SU-DHL-6 (cell line): ENCODE measurements around the gene KIFC1.

Experiments
- H2AFZ ChIP-seq: fragments of 200-600 bp; sonication (generic); 2 replicates; pipeline ENCODE4 v1.6.1; 2014; ENCODE audit warnings: low read depth, mild to moderate bottlenecking, moderate library complexity, mixed read lengths, antibody characterized with exemption, low read length; ENCODE audit not compliant: severe bottlenecking
- H3F3A ChIP-seq: fragments of 200-600 bp; shearing (Covaris generic); 2 replicates; pipeline ENCODE4 v1.6.0; 2016; ENCODE audit warnings: antibody characterized with exemption, mild to moderate bottlenecking; ENCODE audit not compliant: insufficient read depth
- H3K27ac ChIP-seq: fragments of 200-600 bp; sonication (generic); 2 replicates; pipeline ENCODE4 v1.5.1; 2016; ENCODE audit warnings: low read depth, mild to moderate bottlenecking, low read length, moderate library complexity, mixed read lengths
- H3K27me3 ChIP-seq: fragments of 200-600 bp; sonication (generic), shearing (Covaris generic); 2 replicates; pipeline ENCODE4 v1.6.0; 2014; ENCODE audit warnings: mild to moderate bottlenecking, low read length
- H3K36me3 ChIP-seq: fragments of 200-600 bp; sonication (generic); 2 replicates; pipeline ENCODE4 v1.6.1; 2014; ENCODE audit warnings: mild to moderate bottlenecking, low read length, mixed read lengths
- H3K4me2 ChIP-seq: fragments of 300-600, 200-600 bp; shearing (Covaris generic), sonication (generic); 2 replicates; pipeline ENCODE4 v1.6.0; 2014; ENCODE audit warnings: low read length, low read depth, mild to moderate bottlenecking; ENCODE audit not compliant: poor library complexity, severe bottlenecking
- H3K4me3 ChIP-seq: fragments of 200-600 bp; sonication (generic); 2 replicates; pipeline ENCODE4 v1.5.1; 2014; ENCODE audit warnings: antibody characterized with exemption, low read length, mild to moderate bottlenecking, mixed read lengths; ENCODE audit not compliant: insufficient read depth, poor library complexity, severe bottlenecking
- H3K79me2 ChIP-seq: fragments of 200-600 bp; sonication (generic); 2 replicates; pipeline ENCODE4 v1.6.1; 2014; ENCODE audit warnings: mild to moderate bottlenecking, low read length, moderate library complexity; ENCODE audit not compliant: insufficient read depth
- H3K9ac ChIP-seq: fragments of 200-600 bp; sonication (generic); 2 replicates; pipeline ENCODE4 v1.7.0; 2014; ENCODE audit warnings: mild to moderate bottlenecking, low read length
- H3K9me2 ChIP-seq: fragments of 200-600 bp; sonication (generic); replicated peaks from 2 replicates; pipeline ENCODE4 v1.6.1; 2014; ENCODE audit warnings: low read length; ENCODE audit not compliant: insufficient read depth
- H3K9me3 ChIP-seq: fragments of 200-600 bp; sonication (generic); 2 replicates; pipeline ENCODE4 v1.6.1; 2014; ENCODE audit warnings: low read length, mixed read lengths; ENCODE audit not compliant: insufficient read depth
- H4K20me1 ChIP-seq: fragments of 200-600 bp; sonication (generic); 2 replicates; pipeline ENCODE4 v1.6.1; 2014; ENCODE audit warnings: low read depth, mild to moderate bottlenecking, antibody characterized with exemption, low read length, moderate library complexity, mixed read lengths
- CTCF ChIP-seq: fragments of 200-600 bp; sonication (generic); IDR thresholded peaks from one replicate; pipeline ENCODE4 v1.5.1; 2017; ENCODE audit warnings: antibody characterized with exemption, mild to moderate bottlenecking, low read length, moderate library complexity; ENCODE audit not compliant: insufficient read depth, poor library complexity, severe bottlenecking
- EZH2phosphoT487 ChIP-seq: fragments of 200-600 bp; sonication (generic), shearing (Covaris generic); conservative IDR thresholded peaks from 2 replicates; pipeline ENCODE4 v1.6.1; 2018; ENCODE audit warnings: mild to moderate bottlenecking, antibody characterized with exemption, low read length, moderate library complexity, mixed read lengths

KIFC1 gene

GRCh38 chr6:33419580-33420490, 28.2 kb downstream of the KIFC1 start, which contains the start of gene SYNGAP1:
TSS of gene SYNGAP1 (plus strand) at chr6:33420065. CDS start at chr6:33420265, 200 bp downstream.
- Histone ChIP-seq H3K9me3 (no peaks in the 10 kb centered on the region), H4K20me1 (no peaks in the 10 kb centered on the region), H3K36me3 (no peaks in the 10 kb centered on the region), H3K9me2 (no peaks in the 10 kb centered on the region), H2AFZ (no peak within 1 kb of the TSS), H3K4me3 (no peak within 1 kb of the TSS), H3K27ac (no peak within 1 kb of the TSS), H3K4me2 (peak within 1 kb of the TSS; percentile 65), H3K9ac (peak within 1 kb of the TSS; percentile 53; the same call in 1 of the 2 replicates), H3K79me2 (peaks cover 22% of the 10 kb centered on the region), H3K27me3 (peaks cover 5% of the 10 kb centered on the region; the same call in 1 of the 2 replicates), H3F3A (0 out of 2 replicates have a peak, but pooled peaks cover 14% of the 10 kb centered on the region)
- no peak for TF ChIP-seq EZH2phosphoT487
- no peak for TF ChIP-seq CTCF

GRCh38 chr6:33420491-33421343, 29.1 kb downstream of the KIFC1 start:
- H3K27me3 ChIP-seq = peaks cover 6% of the 10 kb centered on the region; the same call in 1 of the 2 replicates
- no peak overlapping the region for H3K4me3 ChIP-seq
- peaks cover 20% of the 10 kb centered on the region for H3K79me2 ChIP-seq
- H3K9me2 ChIP-seq = no peaks in the 10 kb centered on the region
- H3K9ac ChIP-seq = no peak overlapping the region
- H3K4me2 ChIP-seq = no peak overlapping the region
- H4K20me1 ChIP-seq = no peaks in the 10 kb centered on the region
- no peak overlapping the region for H3K27ac ChIP-seq
- 0 out of 2 replicates have a peak, but pooled peaks cover 10% of the 10 kb centered on the region for H3F3A ChIP-seq
- H3K36me3 ChIP-seq = no peaks in the 10 kb centered on the region
- H2AFZ ChIP-seq = no peak overlapping the region
- H3K9me3 ChIP-seq = no peaks in the 10 kb centered on the region
- no peak for TF ChIP-seq EZH2phosphoT487
- TF ChIP-seq CTCF = no peak

GRCh38 chr6:33421344-33421643, 29.7 kb downstream of the KIFC1 start:
- H3K27me3 ChIP-seq = peaks cover 6% of the 10 kb centered on the region; the same call in 1 of the 2 replicates
- no peak overlapping the region for H3K9ac ChIP-seq
- peaks cover 9% of the 10 kb centered on the region; the same call in 1 of the 2 replicates for H3F3A ChIP-seq
- no peak overlapping the region for H3K4me2 ChIP-seq
- no peak overlapping the region for H3K27ac ChIP-seq
- H3K36me3 ChIP-seq = no peaks in the 10 kb centered on the region
- H3K4me3 ChIP-seq = no peak overlapping the region
- peaks cover 15% of the 10 kb centered on the region for H3K79me2 ChIP-seq
- no peaks in the 10 kb centered on the region for H3K9me3 ChIP-seq
- no peak for TF ChIP-seq CTCF
- TF ChIP-seq EZH2phosphoT487 = no peak
- H3K9me2 ChIP-seq = no peaks in the 10 kb centered on the region
- H4K20me1 ChIP-seq = no peaks in the 10 kb centered on the region
- no peak overlapping the region for H2AFZ ChIP-seq
